ENCODE measurements around the gene PDE4D.
"Not testable (repeated sequence)": the region's sequence is repeated elsewhere in the genome, so short reads cannot be mapped to it uniquely, and the experiment has no call there.

The PDE4D gene

DNA sequence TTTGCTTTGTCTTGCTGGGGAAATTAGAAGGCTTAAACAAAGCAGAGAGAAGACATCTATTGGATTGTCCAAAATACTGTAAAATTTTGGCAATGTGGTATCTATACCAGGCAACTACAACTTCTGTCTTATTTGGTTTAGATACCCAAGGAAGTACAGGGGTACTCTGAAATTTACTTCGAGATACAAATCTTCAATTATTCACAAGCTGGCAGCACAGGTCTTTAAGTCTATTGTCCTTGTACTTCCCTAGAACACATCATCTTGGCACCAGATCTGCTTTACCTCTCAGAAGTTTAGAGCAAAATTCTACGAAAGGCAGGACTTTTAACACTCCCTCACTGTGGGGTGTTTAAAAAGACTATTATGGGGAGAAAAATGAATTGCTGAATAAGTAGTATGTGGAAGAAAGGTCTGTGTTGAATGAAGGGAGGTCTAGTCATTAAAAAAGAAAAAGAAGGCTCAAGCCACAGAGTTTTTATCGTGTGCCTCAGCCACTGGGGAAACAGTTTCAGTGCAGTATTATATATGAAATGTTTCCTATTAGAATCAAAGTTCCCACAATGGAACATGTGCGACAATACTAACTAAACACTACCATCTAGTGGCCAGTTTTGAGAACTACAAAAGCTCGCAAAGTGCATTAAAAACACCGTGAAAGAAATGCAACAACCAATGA, 93.7 kb downstream of the PDE4D start:
- DNase-seq (ENCODE audit: low spot score): peak; percentile 39

DNA sequence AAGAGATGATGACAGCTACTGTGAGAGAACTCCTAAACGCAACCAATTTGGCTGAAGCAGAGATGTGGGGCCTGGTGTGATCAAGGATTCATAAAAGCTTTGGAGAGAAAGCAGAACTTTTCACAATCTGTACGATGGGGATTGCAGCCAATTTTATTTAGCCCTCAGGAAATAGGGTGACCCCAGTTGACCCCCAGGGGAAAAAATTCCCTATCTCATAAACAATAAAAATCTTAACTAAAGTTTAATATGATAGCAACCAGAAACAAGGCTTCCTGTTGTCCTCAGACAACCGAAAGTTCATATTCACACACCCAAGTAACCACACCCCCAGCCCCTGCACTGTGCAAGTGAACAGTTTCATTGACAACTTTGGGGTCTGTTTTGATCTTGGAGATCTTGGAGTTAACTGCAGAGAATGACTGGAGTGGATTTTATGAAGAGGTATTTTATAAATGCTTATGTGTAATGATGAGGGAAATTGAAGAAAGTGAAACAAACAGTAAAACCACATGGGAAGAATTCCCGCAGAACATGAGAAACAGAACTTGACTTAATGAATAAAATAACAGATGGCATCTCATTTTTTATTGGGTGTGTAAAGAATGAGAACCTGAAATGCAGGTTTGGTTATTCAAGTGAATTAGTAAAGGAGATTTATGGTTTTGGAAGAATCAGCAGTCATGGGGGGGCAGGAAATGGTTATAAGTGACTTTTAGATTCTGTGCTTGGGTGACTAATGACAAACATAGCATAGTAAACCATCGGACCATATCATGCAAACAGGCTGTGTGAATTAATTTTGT, 94.5 kb downstream of the PDE4D start:
- no peak for DNase-seq (ENCODE audit: low spot score)

DNA sequence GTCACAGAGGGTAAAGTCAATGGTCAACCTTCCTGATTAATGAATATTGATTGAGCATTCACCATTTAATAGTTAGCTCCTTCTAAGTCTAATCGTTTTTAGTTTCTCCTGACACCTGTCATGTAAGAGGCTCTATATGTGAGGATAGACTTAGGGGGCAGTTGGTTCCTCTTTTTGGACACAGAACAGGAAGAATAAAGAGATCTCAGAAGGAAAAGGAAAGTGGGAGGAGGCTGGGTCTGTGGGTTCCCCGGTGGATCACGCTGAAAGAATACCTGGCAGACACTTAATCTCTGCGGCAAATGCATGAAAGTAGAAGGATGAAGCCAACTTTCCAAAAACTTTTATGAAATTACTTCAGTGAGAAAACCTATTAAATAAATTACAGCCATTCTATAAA, 98.4 kb downstream of the PDE4D start:
- DNase-seq (ENCODE audit: low spot score): no peak

DNA sequence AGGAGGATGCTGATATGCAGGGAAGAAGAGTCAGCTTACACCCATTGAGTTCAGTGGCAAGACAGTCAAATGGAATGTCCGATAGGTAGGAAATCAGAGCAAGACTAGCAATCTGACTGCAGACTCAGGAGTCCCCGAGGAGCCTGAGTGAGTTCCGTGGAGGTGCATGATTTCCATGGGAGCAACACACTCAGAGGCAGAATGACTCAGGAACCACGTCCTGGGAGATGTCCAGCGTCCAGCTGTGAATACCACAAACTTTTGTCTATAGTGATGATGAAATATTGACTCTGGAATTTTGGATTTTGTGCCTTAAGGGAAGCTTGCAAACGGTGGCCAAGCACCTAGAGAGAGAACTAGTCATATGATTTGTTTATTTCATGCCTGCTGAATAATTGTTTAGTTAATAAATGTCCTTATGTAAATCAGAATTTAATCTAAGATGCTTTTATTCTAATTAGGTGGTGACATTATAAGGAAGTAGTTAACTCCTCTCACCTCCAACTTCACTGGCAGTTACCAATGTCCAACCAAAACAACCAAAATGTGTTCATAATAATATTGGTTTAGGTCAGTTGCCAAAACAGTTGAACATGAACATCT, 100.4 kb downstream of the PDE4D start:
- no peak for DNase-seq (ENCODE audit: low spot score)

DNA sequence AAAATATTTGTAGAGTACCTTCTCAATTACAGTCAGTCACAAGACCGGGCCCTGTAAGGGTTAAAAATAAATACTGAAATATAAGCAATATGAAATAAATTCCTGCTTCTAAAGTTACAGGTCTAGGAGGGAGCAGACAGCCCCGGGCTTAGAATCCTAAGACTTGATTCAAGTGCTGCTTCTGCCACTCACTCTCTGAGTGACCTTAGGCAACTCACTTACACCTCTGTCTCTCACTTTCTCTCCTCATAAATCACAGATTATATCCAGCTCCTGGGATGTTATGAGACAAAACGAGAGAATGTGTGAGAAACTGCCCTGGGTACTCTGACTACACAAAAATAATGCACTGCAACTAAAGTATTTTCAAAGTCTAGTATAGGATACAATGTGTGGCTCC, 101.9 kb downstream of the PDE4D start:
- DNase-seq (ENCODE audit: low spot score): no peak

DNA sequence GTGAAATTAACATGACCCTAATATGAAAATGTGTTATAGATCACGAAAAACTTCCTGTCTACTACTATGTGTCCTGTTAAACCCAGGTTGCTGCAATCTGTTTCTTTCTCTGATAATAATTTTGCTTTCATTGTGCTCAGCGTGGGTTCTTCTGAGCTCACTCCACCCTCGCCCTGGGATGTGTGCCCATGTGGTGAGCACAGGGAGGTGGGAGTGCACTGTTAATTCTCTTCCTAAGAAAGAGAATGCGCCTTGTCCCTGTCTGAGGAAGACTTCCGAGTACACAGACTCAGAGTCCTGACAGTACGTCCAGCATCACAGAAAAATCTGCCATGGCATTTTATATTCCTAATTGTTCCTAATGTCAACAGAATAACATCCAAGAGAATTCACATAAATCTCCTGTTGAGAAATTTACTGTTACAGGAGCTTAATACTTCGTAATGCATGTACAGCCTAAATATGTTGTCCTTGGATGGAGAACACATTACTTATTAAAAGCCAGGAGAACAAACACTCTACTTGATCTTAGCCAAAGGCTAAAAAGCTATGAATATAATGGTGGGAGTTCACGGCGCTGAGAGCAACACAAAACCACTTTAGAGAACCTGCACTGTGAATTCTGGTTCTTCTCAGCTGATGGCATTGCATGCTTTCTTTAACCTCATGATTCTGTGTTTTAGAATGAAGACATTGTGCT, 102.6 kb downstream of the PDE4D start:
- DNase-seq (ENCODE audit: low spot score): no peak

DNA sequence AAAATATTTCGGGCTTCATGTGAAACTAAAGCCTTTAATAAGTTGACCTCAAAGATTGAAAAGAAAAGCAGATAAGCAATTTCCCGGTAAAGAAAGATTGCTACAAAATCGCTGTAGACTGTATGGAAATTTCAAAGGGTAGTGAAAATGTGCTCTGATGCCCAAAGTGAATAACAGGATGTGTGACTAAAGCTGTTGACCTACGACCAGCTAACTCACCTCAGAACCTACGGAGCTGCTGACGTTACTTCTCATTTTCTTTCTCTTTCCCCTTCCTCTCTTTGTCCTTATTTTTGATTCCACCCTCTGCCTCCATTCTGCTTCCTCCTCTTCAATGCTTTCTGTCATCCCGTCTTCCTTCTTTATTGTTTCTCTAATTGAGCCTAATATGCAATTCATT, 103.2 kb downstream of the PDE4D start:
- no peak for DNase-seq (ENCODE audit: low spot score)

DNA sequence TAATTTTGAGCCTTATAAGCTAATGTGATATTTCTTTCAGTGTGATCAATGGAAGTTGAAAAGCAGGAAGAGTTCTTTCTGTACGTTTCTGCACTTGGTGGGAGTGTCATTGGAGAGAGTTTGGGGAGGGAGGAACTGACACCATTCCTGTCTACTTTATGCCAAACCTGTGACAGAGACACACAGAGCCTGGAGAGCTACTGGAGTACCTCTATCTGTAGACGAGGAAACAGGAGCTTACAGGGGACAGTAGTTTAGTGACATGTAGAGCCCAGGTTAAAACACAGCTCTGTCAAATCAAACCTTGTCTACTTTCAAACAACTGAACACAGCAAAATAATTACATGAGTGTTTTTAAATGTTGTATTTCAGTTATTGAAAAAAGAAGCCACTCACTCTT, 103.6 kb downstream of the PDE4D start:
- DNase-seq (ENCODE audit: low spot score): no peak

DNA sequence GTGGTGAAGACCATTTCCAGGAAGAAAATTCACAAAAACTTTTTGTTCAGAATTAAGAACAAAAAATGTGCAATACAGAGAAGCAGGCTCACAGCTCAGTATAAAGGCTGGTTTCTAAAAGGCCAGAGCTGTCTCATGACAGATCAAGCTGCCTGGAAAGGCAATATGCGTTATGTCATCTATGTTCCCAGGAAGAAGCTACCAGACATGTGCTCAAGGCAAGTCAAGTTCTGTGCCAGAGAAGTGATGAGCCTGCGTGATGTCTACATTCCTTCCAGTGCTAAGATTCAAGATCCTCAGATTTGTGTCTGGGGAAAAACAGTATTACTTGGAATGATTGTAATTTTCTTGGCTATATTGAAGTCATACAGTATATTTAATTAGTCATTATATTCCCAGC, 104.3 kb downstream of the PDE4D start:
- no peak for DNase-seq (ENCODE audit: low spot score)

DNA sequence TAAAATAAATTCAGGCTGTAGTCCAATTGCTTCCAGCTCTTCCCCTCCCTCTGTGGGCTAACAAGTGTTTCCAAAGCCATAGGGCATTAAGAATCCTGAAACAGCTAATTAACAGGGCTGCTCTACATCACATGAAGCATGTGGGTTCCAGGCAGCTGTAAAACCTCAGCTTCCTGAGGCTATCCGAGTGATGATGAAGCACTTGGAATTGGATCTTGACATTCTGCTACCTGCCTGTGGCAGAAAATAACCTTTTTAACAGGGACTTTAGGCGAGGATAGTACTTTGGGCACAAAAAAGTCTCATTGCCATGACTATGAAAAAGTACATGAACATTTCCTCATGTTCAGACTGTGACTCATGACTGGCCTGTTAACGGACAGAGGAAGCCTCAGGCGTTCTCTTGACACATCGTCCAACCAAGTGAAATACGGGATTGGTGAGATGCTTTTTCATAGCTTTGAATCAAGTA, 107.2 kb downstream of the PDE4D start:
- no peak for DNase-seq (ENCODE audit: low spot score)

DNA sequence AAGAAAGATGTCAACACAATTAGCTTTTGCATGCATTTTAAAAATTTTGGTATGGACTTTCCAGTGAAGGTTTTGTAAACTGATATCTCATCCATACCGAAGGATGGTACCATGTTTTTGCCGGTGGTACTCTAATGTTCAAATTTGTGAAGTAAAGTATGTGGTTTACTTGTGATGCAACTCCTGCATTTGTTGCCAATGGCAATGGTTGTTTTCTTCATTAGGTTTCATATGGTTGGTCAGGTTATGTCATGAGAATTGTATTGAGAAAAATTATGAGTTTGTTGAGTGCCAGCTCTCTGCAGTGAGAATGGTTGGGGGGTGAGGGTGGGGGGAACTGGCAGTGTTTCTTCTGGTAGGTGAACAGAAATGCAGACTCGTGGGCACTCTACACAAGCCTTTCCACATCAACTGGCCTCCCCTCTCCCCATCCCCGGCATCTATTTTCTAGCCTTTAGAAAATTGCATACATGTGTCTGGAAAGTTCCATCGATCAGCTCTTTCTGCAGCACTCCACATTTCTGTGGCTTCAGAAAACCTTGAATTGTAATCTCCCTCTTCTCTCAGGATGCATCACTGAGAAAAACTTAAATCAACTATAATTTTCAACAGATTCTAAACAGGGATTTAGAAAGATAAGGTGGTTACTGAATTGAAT, 107.7 kb downstream of the PDE4D start:
- DNase-seq (ENCODE audit: low spot score): no peak

DNA sequence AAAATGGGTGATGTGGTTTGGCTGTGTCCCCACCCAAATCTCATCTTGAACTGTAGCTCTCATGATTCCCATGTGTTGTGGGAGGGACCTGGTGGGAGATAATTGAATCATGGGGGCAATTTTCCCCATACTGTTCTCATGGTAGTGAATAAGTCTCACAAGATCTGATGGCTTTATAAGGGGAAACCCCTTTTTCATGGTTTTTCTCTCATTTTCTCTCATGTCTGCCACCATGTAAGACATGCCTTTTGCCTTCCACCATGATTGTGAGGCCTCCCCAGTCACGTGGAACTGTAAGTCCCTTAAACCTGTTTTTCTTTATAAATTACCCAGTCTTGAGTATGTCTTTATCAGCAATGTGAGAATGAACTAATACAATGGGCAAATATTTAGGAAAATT, 108.8 kb downstream of the PDE4D start:
- DNase-seq (ENCODE audit: low spot score): not testable (repeated sequence)

DNA sequence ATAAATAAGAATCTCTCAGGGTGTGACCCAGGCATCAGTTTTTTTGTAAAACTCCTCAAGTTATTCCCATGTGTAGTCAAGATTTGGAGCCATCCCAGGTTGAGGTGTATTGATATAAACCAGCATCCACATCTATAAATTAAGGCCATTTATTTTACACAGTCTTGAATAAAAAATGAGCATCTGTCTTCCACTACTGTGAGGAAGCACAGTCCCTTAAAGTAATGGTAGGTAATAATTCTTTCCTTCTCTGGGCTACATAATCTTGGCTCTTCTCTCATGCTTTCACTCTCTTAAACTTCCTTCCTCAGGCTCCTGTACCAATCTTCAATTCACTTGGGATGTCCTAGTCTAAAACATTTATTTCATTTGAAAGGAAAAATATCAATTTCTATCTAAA, 110.3 kb downstream of the PDE4D start:
- DNase-seq (ENCODE audit: low spot score): no peak

DNA sequence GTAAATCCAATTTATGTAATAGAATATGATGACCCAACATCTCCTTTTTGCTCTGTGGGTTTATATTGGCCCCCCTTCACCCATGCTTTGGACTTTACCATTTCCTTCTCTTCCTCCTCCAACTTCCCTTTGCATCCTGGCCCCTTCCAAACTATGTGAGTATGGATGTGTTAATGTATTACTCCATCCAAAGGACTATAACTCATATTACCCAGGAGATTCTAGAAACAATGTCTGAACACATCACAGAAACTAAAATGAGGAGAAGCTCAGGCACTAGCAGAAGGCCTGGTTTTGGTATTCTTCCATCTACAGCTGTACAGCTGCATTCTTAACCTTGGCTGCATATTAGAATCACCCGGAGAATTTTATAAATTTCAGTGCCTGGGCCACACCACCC, 110.7 kb downstream of the PDE4D start:
- DNase-seq (ENCODE audit: low spot score): no peak

DNA sequence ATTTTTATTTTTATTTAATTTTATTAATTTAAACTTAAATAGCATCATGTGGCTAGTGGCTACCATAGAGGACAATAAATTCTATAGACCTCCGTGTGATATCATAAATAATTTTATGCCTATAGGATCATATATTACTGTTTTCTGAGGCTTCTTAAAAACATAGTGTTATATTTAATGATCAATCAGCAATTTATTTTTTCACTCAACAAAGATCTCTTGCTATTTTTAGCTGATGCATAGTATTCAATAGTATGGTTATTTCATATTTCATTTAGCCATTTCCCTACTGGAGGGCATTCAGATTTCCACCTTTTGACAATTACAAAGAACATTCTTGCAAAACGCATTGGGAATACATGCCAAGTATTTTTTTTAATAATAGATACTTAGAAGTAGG, 114.1 kb downstream of the PDE4D start:
- DNase-seq (ENCODE audit: low spot score): no peak

DNA sequence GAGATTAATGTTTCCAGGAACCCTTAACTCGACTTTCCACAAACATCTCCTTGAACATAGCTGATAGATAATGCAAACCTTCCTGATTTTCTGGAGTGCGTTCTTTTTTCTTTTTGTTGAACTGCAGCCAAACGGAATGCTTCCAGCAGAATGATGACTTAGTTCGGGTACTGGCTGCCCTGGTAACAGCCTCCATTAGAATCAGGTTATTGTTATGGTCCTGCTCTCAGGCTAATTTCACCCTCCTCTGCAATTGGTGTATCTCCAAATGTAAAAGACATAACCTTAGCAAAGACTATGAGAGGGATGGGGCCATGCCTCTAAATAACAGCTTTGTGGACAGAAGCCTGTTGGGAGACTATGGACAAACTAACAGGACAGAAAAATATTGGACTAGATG, 116.5 kb downstream of the PDE4D start:
- no peak for DNase-seq (ENCODE audit: low spot score)

DNA sequence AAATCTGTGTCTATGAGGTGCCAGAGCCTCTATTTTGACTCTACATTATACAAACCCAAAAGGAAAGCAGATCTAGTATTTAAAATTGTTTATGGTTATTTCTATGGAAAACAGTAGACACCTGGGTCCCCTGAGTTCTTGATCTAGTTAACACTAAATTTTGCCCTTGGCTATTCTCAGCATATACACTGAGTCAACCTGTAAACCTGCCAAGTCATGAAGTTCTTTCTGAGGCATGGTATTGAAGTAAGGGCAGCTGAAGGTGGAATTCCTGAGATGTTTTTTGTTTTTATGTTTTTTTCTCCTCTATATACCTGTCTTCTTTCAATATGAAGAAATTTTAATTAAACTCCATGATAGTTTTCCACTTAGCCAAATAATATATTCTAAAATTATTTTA, 120.2 kb downstream of the PDE4D start:
- no peak for DNase-seq (ENCODE audit: low spot score)

DNA sequence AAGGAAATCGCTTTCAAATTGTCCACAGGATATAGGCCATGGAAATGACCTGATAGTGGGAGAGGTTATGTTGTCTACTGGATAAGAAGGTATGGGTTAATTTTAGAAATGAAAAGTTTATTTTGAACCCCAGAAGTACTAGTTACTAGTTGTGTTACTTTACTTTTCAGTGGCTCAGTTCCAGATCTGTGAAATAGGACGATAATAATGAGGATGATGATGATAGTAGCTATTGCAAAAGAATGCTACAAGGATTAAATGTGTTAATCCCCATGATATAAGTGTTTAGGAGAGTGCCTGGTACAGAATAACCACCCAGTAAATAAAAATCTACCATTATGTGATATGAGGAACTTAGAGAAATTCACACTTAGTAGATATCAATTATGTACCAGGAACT, 120.8 kb downstream of the PDE4D start:
- DNase-seq (ENCODE audit: low spot score): no peak

DNA sequence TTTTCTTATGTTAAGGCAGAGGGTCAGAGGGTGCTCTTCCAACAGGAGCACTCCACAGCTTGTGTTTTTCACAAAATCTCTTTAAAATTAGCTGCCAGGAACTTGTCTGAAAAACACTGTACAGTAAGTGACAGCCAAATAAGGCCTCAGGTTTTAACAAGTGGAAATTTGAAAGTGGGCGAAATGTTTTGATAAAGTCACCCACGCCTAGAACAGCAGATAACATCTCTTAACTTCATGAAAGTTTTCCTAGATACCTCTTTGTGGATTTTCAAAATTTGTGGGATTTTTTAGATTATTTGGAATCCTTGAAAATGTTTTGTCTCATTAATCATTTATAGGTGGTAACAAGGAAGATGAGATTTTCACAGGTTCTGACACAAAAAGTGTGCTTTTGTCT, 121.3 kb downstream of the PDE4D start:
- no peak for DNase-seq (ENCODE audit: low spot score)

DNA sequence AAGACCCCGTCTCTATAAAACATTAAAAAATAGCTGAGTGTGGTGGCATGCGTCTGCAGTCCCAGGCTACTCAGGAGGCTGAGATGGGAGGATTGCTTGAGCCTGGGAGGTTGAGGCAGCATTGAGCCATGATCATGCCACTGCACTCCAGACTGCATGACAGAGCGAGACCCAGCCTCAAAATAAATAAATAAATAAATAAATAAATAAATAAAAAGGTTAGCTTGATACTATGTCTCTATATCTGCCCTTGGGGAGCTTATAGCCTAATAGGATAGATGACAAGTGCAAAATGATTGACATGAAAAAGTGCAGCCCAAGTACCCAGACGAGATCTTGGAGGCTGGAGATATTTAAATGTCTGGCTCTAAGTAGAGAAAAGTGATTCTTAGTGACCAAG, 122.6 kb downstream of the PDE4D start:
- DNase-seq (ENCODE audit: low spot score): no peak

DNA sequence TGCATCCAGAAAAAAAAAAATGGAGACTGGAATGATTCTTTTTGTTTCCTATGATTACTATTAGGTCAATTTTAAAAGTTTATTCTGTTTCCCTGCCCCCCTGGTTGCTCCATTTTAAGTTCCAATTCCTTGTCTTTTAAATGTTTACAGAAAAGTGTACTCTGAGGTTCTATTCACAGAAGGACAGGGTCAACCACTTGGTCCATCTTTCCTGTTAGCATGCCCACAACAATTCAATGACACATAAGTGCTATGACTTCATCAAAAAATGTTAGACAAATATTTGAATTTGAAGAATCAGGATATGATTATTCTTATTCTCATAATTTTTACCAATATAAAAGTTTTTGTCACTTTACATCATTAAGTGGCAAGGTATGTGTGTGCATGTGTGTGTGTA, 123.7 kb downstream of the PDE4D start:
- DNase-seq (ENCODE audit: low spot score): no peak

DNA sequence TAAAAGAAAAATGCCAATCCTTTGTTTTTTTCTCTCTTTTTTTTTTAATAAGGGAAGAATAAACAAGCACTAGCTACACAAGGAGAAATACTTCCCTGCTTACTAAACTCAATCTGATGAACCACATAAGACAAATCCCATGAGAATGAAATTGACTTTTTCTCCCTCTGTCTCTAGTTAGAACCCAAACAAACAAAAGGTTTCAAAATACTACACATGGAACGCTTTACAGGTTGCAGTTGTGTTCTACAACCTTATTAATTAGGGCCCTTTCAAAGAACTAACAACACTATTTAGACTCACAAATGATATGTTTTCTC, 124.5 kb downstream of the PDE4D start:
- DNase-seq (ENCODE audit: low spot score): no peak

All from hematopoietic multipotent progenitor cell treated with erythropoietin and hydrocortisone succinate and interleukin-3 and kit ligand, for 15 days (in vitro differentiated cells).